IPS DF 6.9 (cell line): ENCODE results near the gene BTBD7.

ENCODE experiments used
- DNase-seq: peaks from one replicate; pipeline ENCODE4 v3.0.0-alpha.2; 2013; ENCODE audit warnings: low read depth, low spot score
- H3K27ac ChIP-seq: one replicate; pipeline ENCODE4 v1.5.1; 2013; ENCODE audit warnings: low read length, control low read depth
- H3K27me3 ChIP-seq: 2 replicates; pipeline ENCODE4 v1.6.1; 2013; ENCODE audit warnings: mild to moderate bottlenecking, low read length; ENCODE audit not compliant: control insufficient read depth, insufficient read depth
- H3K36me3 ChIP-seq: 2 replicates; pipeline ENCODE4 v1.6.1; 2013; ENCODE audit warnings: low read length; ENCODE audit not compliant: control insufficient read depth, insufficient read depth
- H3K4me1 ChIP-seq: 2 replicates; pipeline ENCODE4 v1.6.1; 2013; ENCODE audit warnings: low read length; ENCODE audit not compliant: control insufficient read depth, insufficient read depth
- H3K4me3 ChIP-seq: 2 replicates; pipeline ENCODE4 v1.5.1; 2013; ENCODE audit warnings: mild to moderate bottlenecking, low read length
- H3K9me3 ChIP-seq: 2 replicates; pipeline ENCODE4 v1.6.1; 2013; ENCODE audit warnings: low read length, inconsistent platforms; ENCODE audit not compliant: control insufficient read depth, insufficient read depth
- WGBS: extraction: QIAGEN DNeasy Blood & Tissue Kit; methylation state at CpG from one replicate; pipeline ENCODE4 v1.1.7; 2013; ENCODE audit warnings: mixed read lengths, missing lambda C conversion rate; ENCODE audit not compliant: insufficient read length, insufficient coverage; 5-methylcytosine and 5-hydroxymethylcytosine counted together

BTBD7 gene

GRCh38 chr14:93317875-93318807, 14.7 kb downstream of the BTBD7 start:
- Histone ChIP-seq H3K36me3 (no peaks in the 10 kb centered on the region), H3K9me3 (no peaks in the 10 kb centered on the region), H3K27me3 (no peaks in the 10 kb centered on the region), H3K4me1 (peaks cover 1% of the 10 kb centered on the region; the same call in 1 of the 2 replicates), H3K4me3 (no peak overlapping the region), H3K27ac (no peak overlapping the region)
- WGBS: no CpG with 5 or more reads among the region's 6 CpGs
- DNase-seq: no peak

GRCh38 chr14:93317210-93317874, 15.5 kb downstream of the BTBD7 start:
- Histone ChIP-seq H3K27ac (no peak overlapping the region), H3K4me3 (no peak overlapping the region), H3K27me3 (no peaks in the 10 kb centered on the region), H3K9me3 (no peaks in the 10 kb centered on the region), H3K4me1 (no peaks in the 10 kb centered on the region; the same call in 1 of the 2 replicates), H3K36me3 (no peaks in the 10 kb centered on the region)
- WGBS: no CpG with 5 or more reads among the region's 7 CpGs
- DNase-seq: no peak

GRCh38 chr14:93316716-93317115, 16.1 kb downstream of the BTBD7 start:
- Histone ChIP-seq H3K36me3 (no peaks in the 10 kb centered on the region), H3K4me1 (no peaks in the 10 kb centered on the region; the same call in 1 of the 2 replicates), H3K27me3 (no peaks in the 10 kb centered on the region), H3K27ac (no peak overlapping the region), H3K9me3 (no peaks in the 10 kb centered on the region), H3K4me3 (no peak overlapping the region)
- no CpG with 5 or more reads among the region's 4 CpGs for WGBS
- no peak for DNase-seq

GRCh38 chr14:93315575-93315974, 17.3 kb downstream of the BTBD7 start:
- Histone ChIP-seq H3K9me3 (no peaks in the 10 kb centered on the region), H3K27me3 (no peaks in the 10 kb centered on the region), H3K4me3 (no peak overlapping the region), H3K27ac (no peak overlapping the region), H3K4me1 (no peaks in the 10 kb centered on the region; the same call in 1 of the 2 replicates), H3K36me3 (no peaks in the 10 kb centered on the region)
- no peak for DNase-seq

GRCh38 chr14:93311082-93311481, 21.8 kb downstream of the BTBD7 start:
- no peaks in the 10 kb centered on the region for H3K36me3 ChIP-seq
- H3K27ac ChIP-seq: no peak overlapping the region
- DNase-seq: no peak
- no CpG with 5 or more reads among the region's 1 CpG for WGBS
- H3K9me3 ChIP-seq: no peaks in the 10 kb centered on the region
- no peak overlapping the region for H3K4me3 ChIP-seq
- H3K4me1 ChIP-seq: no peaks in the 10 kb centered on the region
- H3K27me3 ChIP-seq: no peaks in the 10 kb centered on the region

- Histone ChIP-seq H3K4me3 (no peak overlapping the region), H3K36me3 (no peaks in the 10 kb centered on the region), H3K27me3 (no peaks in the 10 kb centered on the region), H3K27ac (no peak overlapping the region), H3K4me1 (no peaks in the 10 kb centered on the region), H3K9me3 (no peaks in the 10 kb centered on the region)
- no peak for DNase-seq
- no CpG with 5 or more reads among the region's 2 CpGs for WGBS
These were observed 23.3 kb downstream of the BTBD7 start for GRCh38 chr14:93309427-93309966.

GRCh38 chr14:93308686-93309345, 24.0 kb downstream of the BTBD7 start:
- no CpG with 5 or more reads among the region's 2 CpGs for WGBS
- Histone ChIP-seq H3K36me3 (no peaks in the 10 kb centered on the region), H3K4me3 (no peak overlapping the region), H3K9me3 (no peaks in the 10 kb centered on the region), H3K4me1 (no peaks in the 10 kb centered on the region), H3K27me3 (no peaks in the 10 kb centered on the region), H3K27ac (no peak overlapping the region)
- DNase-seq: no peak

- Histone ChIP-seq H3K4me3 (no peak overlapping the region), H3K4me1 (no peaks in the 10 kb centered on the region), H3K27ac (no peak overlapping the region), H3K9me3 (no peaks in the 10 kb centered on the region), H3K36me3 (no peaks in the 10 kb centered on the region), H3K27me3 (no peaks in the 10 kb centered on the region)
- DNase-seq: no peak
These were observed 26.0 kb downstream of the BTBD7 start for GRCh38 chr14:93306812-93307211.

GRCh38 chr14:93305725-93306418, 27.0 kb downstream of the BTBD7 start:
- Histone ChIP-seq H3K36me3 (no peaks in the 10 kb centered on the region), H3K27ac (no peak overlapping the region), H3K27me3 (no peaks in the 10 kb centered on the region), H3K4me1 (no peaks in the 10 kb centered on the region), H3K4me3 (no peak overlapping the region), H3K9me3 (no peaks in the 10 kb centered on the region)
- DNase-seq: no peak
- WGBS: no CpG with 5 or more reads among the region's 6 CpGs

GRCh38 chr14:93304771-93305170, 28.1 kb downstream of the BTBD7 start:
- Histone ChIP-seq H3K27ac (no peak overlapping the region), H3K9me3 (no peaks in the 10 kb centered on the region), H3K36me3 (no peaks in the 10 kb centered on the region), H3K4me1 (no peaks in the 10 kb centered on the region), H3K27me3 (no peaks in the 10 kb centered on the region), H3K4me3 (no peak overlapping the region)
- DNase-seq: no peak
- WGBS: no CpG with 5 or more reads among the region's 1 CpG
